Smooth muscle cell (in vitro differentiated cells): ENCODE results near the gene RALA. TPM values are rescaled to one million over a fixed set of nuclear protein-coding genes. Genes with fewer than 3 reads are reported as not detected.

Experiments used
- DNase-seq: peaks from one replicate; lab custom pipeline; 2025; ENCODE audit not compliant: unreplicated experiment; lab: John Stamatoyannopoulos, UW
- H2AFZ ChIP-seq: fragments of 200-600 bp; sonication (generic); 2 replicates; pipeline ENCODE4 v1.6.0; 2016; ENCODE audit warnings: antibody characterized with exemption, low read depth, mild to moderate bottlenecking
- H3F3A ChIP-seq: fragments of 200-600 bp; sonication (generic); 2 replicates; pipeline ENCODE4 v1.6.0; 2017; ENCODE audit warnings: antibody characterized with exemption, low read depth
- H3K27ac ChIP-seq: fragments of 200-600 bp; sonication (generic); 2 replicates; pipeline ENCODE4 v1.5.1; 2016; ENCODE audit warnings: low read depth, mild to moderate bottlenecking
- H3K27me3 ChIP-seq: fragments of 200-600 bp; sonication (generic); 2 replicates; pipeline ENCODE4 v1.6.1; 2016; ENCODE audit warnings: low read depth, mild to moderate bottlenecking
- H3K36me3 ChIP-seq: fragments of 200-600 bp; sonication (generic); 2 replicates; pipeline ENCODE4 v1.5.1; 2016; ENCODE audit warnings: low read depth
- H3K4me1 ChIP-seq: fragments of 200-600 bp; sonication (generic); 2 replicates; pipeline ENCODE4 v1.5.1; 2016; ENCODE audit warnings: low read depth
- H3K4me2 ChIP-seq: fragments of 200-600 bp; sonication (generic); 2 replicates; pipeline ENCODE4 v1.6.0; 2016; ENCODE audit warnings: mild to moderate bottlenecking
- H3K4me3 ChIP-seq: fragments of 200-600 bp; sonication (generic); 2 replicates; pipeline ENCODE4 v1.5.1; 2016; ENCODE audit warnings: mild to moderate bottlenecking
- H3K79me2 ChIP-seq: fragments of 200-600 bp; sonication (generic); 2 replicates; pipeline ENCODE4 v1.6.0; 2016; ENCODE audit warnings: low read depth, mild to moderate bottlenecking
- H3K9ac ChIP-seq: fragments of 200-600 bp; sonication (generic); 2 replicates; pipeline ENCODE4 v1.6.0; 2016; ENCODE audit warnings: low read depth
- H3K9me3 ChIP-seq: fragments of 200-600 bp; sonication (generic); replicated peaks from 2 replicates; pipeline ENCODE4 v1.5.1; 2016; ENCODE audit warnings: low read depth
- H4K20me1 ChIP-seq: fragments of 200-600 bp; sonication (generic); 2 replicates; pipeline ENCODE4 v1.6.0; 2016; ENCODE audit warnings: low read depth
- CTCF ChIP-seq: fragments of 200-600 bp; sonication (generic); IDR thresholded peaks from 2 replicates; pipeline ENCODE4 v1.5.1; 2017; ENCODE audit warnings: borderline replicate concordance, mild to moderate bottlenecking, antibody characterized with exemption; ENCODE audit not compliant: insufficient read depth, poor library complexity, severe bottlenecking
- WGBS: methylation state at CpG from one replicate; pipeline ENCODE4 v1.1.7; 2016; ENCODE audit warnings: low lambda C conversion rate; 5-methylcytosine and 5-hydroxymethylcytosine counted together
- polyA plus RNA-seq: library from polyadenylated mRNA; unstranded; fragments of >200 nt; fragmentation: Nextera tagmentation; extraction: Ambion mirVana; gene quantifications from 2 replicates; pipeline ENCODE4 v1.2.1, GENCODE V29; 2016
- total RNA-seq: library from RNA; depleted of rRNA; stranded (reverse); fragments of >200 nt; gene quantifications from 2 replicates; pipeline ENCODE4 v1.2.3, GENCODE V29; 2014

RALA gene
- total and polyA plus RNA-seq, 2 experiments from 2014 or later, result 19.5 to 42.8 TPM

GRCh38 chr7:39670052-39670451 lies 46.7 kb downstream of the RALA start:
- no peak overlapping the region for H2AFZ ChIP-seq
- 97% methylated on average over 2 of the region's 2 CpGs for WGBS
- DNase-seq, result no peak

GRCh38 chr7:39670934-39671333 lies 47.6 kb downstream of the RALA start:
- H3K9ac ChIP-seq, result no peak overlapping the region
- H3K4me1 ChIP-seq, result peaks cover 17% of the 10 kb centered on the region
- H2AFZ ChIP-seq, result no peak overlapping the region
- no peaks in the 10 kb centered on the region for H3K9me3 ChIP-seq
- no peak for DNase-seq
- peaks cover 99% of the 10 kb centered on the region for H4K20me1 ChIP-seq
- no peaks in the 10 kb centered on the region for H3K36me3 ChIP-seq
- H3K4me3 ChIP-seq, result no peak overlapping the region
- no peak overlapping the region for H3K27ac ChIP-seq
- 55% methylated on average over 1 of the region's 1 CpG for WGBS
- H3K79me2 ChIP-seq, result peaks cover 47% of the 10 kb centered on the region
- no peak for TF ChIP-seq CTCF
- H3F3A ChIP-seq, result no peaks in the 10 kb centered on the region
- no peak overlapping the region for H3K4me2 ChIP-seq
- H3K27me3 ChIP-seq, result no peaks in the 10 kb centered on the region

More at GRCh38 chr7:39670052-39670451, 46.7 kb downstream of the RALA start:
- H3K79me2 ChIP-seq, result peaks cover 44% of the 10 kb centered on the region
- H3K27me3 ChIP-seq, result no peaks in the 10 kb centered on the region
- no peaks in the 10 kb centered on the region for H3K9me3 ChIP-seq
- H3K4me2 ChIP-seq, result no peak overlapping the region
- no peak overlapping the region for H3K4me3 ChIP-seq
- H3K27ac ChIP-seq, result no peak overlapping the region
- no peaks in the 10 kb centered on the region for H3F3A ChIP-seq
- no peak for TF ChIP-seq CTCF
- H3K36me3 ChIP-seq, result no peaks in the 10 kb centered on the region
- peaks cover 18% of the 10 kb centered on the region for H3K4me1 ChIP-seq
- peaks cover 100% of the 10 kb centered on the region for H4K20me1 ChIP-seq
- H3K9ac ChIP-seq, result no peak overlapping the region

- Histone ChIP-seq H3K4me3 (no peak overlapping the region), H2AFZ (no peak overlapping the region), H3F3A (no peaks in the 10 kb centered on the region), H3K79me2 (peaks cover 51% of the 10 kb centered on the region), H3K36me3 (no peaks in the 10 kb centered on the region), H4K20me1 (peaks cover 97% of the 10 kb centered on the region), H3K9ac (no peak overlapping the region), H3K4me2 (no peak overlapping the region), H3K27me3 (no peaks in the 10 kb centered on the region), H3K4me1 (peaks cover 4% of the 10 kb centered on the region), H3K27ac (no peak overlapping the region), H3K9me3 (no peaks in the 10 kb centered on the region)
- no peak for TF ChIP-seq CTCF
- no peak for DNase-seq
Measured at GRCh38 chr7:39672176-39672575, 48.8 kb downstream of the RALA start.

GRCh38 chr7:39673868-39674267 lies 50.5 kb downstream of the RALA start:
- no peak overlapping the region for H3K9ac ChIP-seq
- H3K4me2 ChIP-seq, result no peak overlapping the region
- H3K9me3 ChIP-seq, result no peaks in the 10 kb centered on the region
- WGBS, result 95% methylated on average over 3 of the region's 3 CpGs
- peaks cover 6% of the 10 kb centered on the region for H3K4me1 ChIP-seq
- no peak for DNase-seq
- H3K27me3 ChIP-seq, result no peaks in the 10 kb centered on the region
- peaks cover 2% of the 10 kb centered on the region for H3F3A ChIP-seq
- H3K27ac ChIP-seq, result no peak overlapping the region
- H3K4me3 ChIP-seq, result no peak overlapping the region
- H4K20me1 ChIP-seq, result peaks cover 89% of the 10 kb centered on the region
- H2AFZ ChIP-seq, result no peak overlapping the region
- peaks cover 49% of the 10 kb centered on the region for H3K79me2 ChIP-seq
- no peak for TF ChIP-seq CTCF
- H3K36me3 ChIP-seq, result no peaks in the 10 kb centered on the region
